ENCODE measurements around the gene DLGAP3.

GRCh38 chr1:34831721-34832246, 97.7 kb downstream of the DLGAP3 start:
- TF ChIP-seq POLR2A (IDR thresholded peaks at IDR 0.05) (no peak), CTCF (IDR thresholded peaks at IDR 0.05) (no peak)

All from heart left ventricle (tissue), 13 donors.